Measurements from ENCODE around the gene TEX26. TPM values are rescaled to one million over a fixed set of nuclear protein-coding genes. Genes with fewer than 3 reads are reported as not detected.

The TEX26 gene
- total and polyA plus RNA-seq, 2 of the 4 experiments (the other 2 are of a cell fraction) = not detected

- Histone ChIP-seq H4K5ac (ENCODE audit: low read depth, low read length) (no peak overlapping the region), H3K23ac (ENCODE audit: low read depth, low read length) (no peak overlapping the region), H3K4me3 (ENCODE audit: insufficient read depth, low read depth, low read length) (no peak overlapping the region), H3K9me1 (ENCODE audit: insufficient read depth, low read length) (no peaks in the 10 kb centered on the region), H2BK5ac (ENCODE audit: low read depth, low read length, poor library complexity, severe bottlenecking) (no peak overlapping the region), H3K27me3 (ENCODE audit: control insufficient read depth, insufficient read depth, low read length) (peaks cover 33% of the 10 kb centered on the region), H2BK120ac (ENCODE audit: low read depth, low read length) (no peak overlapping the region), H3K4me1 (ENCODE audit: control insufficient read depth, insufficient read depth, low read length) (peaks cover 2% of the 10 kb centered on the region; the same call in 1 of the 2 replicates), H2BK20ac (ENCODE audit: low read depth, low read length) (no peak overlapping the region), H4K8ac (ENCODE audit: low read depth in 2 of 2, low read length in 2 of 2) (no peak overlapping the region), H3K79me1 (ENCODE audit: low read depth in 1 of 2, low read length in 2 of 2) (no peaks in the 10 kb centered on the region), H4K91ac (ENCODE audit: insufficient read depth, low read depth, low read length) (no peak overlapping the region), H2AK9ac (replicated peaks; ENCODE audit: low read depth, low read length, poor library complexity) (no peak overlapping the region), H3K56ac (ENCODE audit: extremely low read depth, insufficient read depth, low read length) (no peak overlapping the region), H3K9me3 (ENCODE audit: control insufficient read depth, insufficient read depth, low read length) (peaks cover 5% of the 10 kb centered on the region; the same call in 1 of the 2 replicates), H3K9ac (ENCODE audit: low read depth, low read length) (no peak overlapping the region), H3K4me2 (ENCODE audit: low read depth, low read length) (no peak overlapping the region; the same call in 1 of the 2 replicates), H2BK15ac (ENCODE audit: low read depth, low read length) (no peak overlapping the region), H2AFZ (replicated peaks; ENCODE audit: low read length, poor library complexity) (no peak overlapping the region), H2AK5ac (ENCODE audit: low read depth, low read length) (no peak overlapping the region), H3K18ac (ENCODE audit: low read depth, low read length) (no peak overlapping the region), H4K20me1 (ENCODE audit: insufficient read depth, low read length) (no peaks in the 10 kb centered on the region), H3K14ac (replicated peaks; ENCODE audit: low read depth, low read length) (no peak overlapping the region), H3K36me3 (ENCODE audit: control insufficient read depth, insufficient read depth, low read length) (no peaks in the 10 kb centered on the region), H3K27ac (ENCODE audit: insufficient read depth, low read length) (no peak overlapping the region), H3K4ac (ENCODE audit: low read depth, low read length) (no peak overlapping the region)
- in situ Hi-C loops (cut with MboI; ENCODE audit: low sequenced_read_pairs) (no loop called here), dilution Hi-C loops (cut with HindIII; ENCODE audit: low sequenced_read_pairs, unreplicated experiment) (no loop called here), intact Hi-C loops (cut with micrococcal nuclease) (no loop called here)
- BruUV-seq (replicated peaks) = no TSS peak
- CTCF ChIA-PET = interaction anchor here (0.6 to 0.9 kb wide), 3 partner anchors 13 to 232 kb away, joined by 3 to 4 read pairs (median 3); no protein-coding TSS in a partner anchor
- no peak for TF ChIP-seq CEBPB (IDR thresholded peaks at IDR 0.05; ENCODE audit: low read depth, low read length)
- TF ChIP-seq MXI1 (IDR thresholded peaks at IDR 0.05; ENCODE audit: borderline replicate concordance, low read depth, low read length) = no peak
- peak; percentile 82 for TF ChIP-seq BHLHE40 (IDR thresholded peaks at IDR 0.05; ENCODE audit: low read depth, low read length)
- no peak for TF ChIP-seq POLR2A (IDR thresholded peaks at IDR 0.05; ENCODE audit: low read depth, low read length)
- DNase-seq (peak; percentile 73), ATAC-seq (ENCODE audit: low read depth) (peak; percentile 89)
- POLR2A ChIA-PET (ENCODE audit: unreplicated experiment) = no interaction called here
- WGBS, 2 experiments (ENCODE audit: extremely low coverage in 2 of 2, insufficient read length in 1 of 2) = 100% methylated on average over 1 of the region's 8 CpGs; no CpG with 5 or more reads in 1 of the 2 experiments
Measured at GRCh38 chr13:30998136-30999088, 66.0 kb downstream of the TEX26 start.

Measured in IMR-90 (cell line).